ENCODE results near the gene HEBP1.
A peak's percentile ranks its signal among the peaks of the same experiment; 100 is the strongest.

Gene HEBP1

GRCh38 chr12:12979126-12979525 is 20.9 kb downstream of the HEBP1 start:
- no peak overlapping the region for H2BK120ac ChIP-seq (ENCODE audit: insufficient read depth, low read length, poor library complexity)
- H2AFZ ChIP-seq (ENCODE audit: insufficient read depth, low read length, poor library complexity) = no peak overlapping the region
- H3K18ac ChIP-seq (ENCODE audit: low read length) = no peak overlapping the region
- H3K36me3 ChIP-seq (ENCODE audit: control insufficient read depth in 1 of 2, insufficient read depth in 2 of 2, low read length in 2 of 2) = peaks cover 16 to 31% of the 10 kb centered on the region in 2 experiments
- no peak overlapping the region for H3K23ac ChIP-seq (ENCODE audit: low read length)
- no peak overlapping the region for H2BK5ac ChIP-seq (ENCODE audit: low read depth, low read length, poor library complexity)
- H3K14ac ChIP-seq (ENCODE audit: low read length) = no peak overlapping the region
- peak; percentile 67 to 96 for DNase-seq
- H3K9ac ChIP-seq (ENCODE audit: low read length) = no peak overlapping the region
- WGBS (ENCODE audit: extremely low coverage, insufficient coverage, insufficient read length) = no CpG with 5 or more reads among the region's 4 CpGs
- no peak overlapping the region for H3K4ac ChIP-seq (ENCODE audit: low read depth, low read length)
- H2AK5ac ChIP-seq (ENCODE audit: low read length) = no peak overlapping the region
- no peak overlapping the region for H4K91ac ChIP-seq (ENCODE audit: low read depth, low read length)
- no peaks in the 10 kb centered on the region for H3K79me1 ChIP-seq (ENCODE audit: low read length)
- no peak overlapping the region for H3K4me3 ChIP-seq (ENCODE audit: low read depth, low read length)
- H3K27ac ChIP-seq (ENCODE audit: low read depth, low read length) = no peak overlapping the region
- H2BK12ac ChIP-seq (ENCODE audit: low read length) = no peak overlapping the region
- H3K79me2 ChIP-seq (ENCODE audit: control insufficient read depth, insufficient read depth, low read length, poor library complexity) = no peaks in the 10 kb centered on the region
- H3K9me3 ChIP-seq (ENCODE audit: insufficient read depth, low read depth, low read length) = no peaks in the 10 kb centered on the region
- no peak overlapping the region for H3K4me2 ChIP-seq (ENCODE audit: low read length)
- H3K27me3 ChIP-seq (ENCODE audit: insufficient read depth, low read length) = no peaks in the 10 kb centered on the region
- H4K8ac ChIP-seq (ENCODE audit: low read depth, low read length) = no peak overlapping the region
- H4K12ac ChIP-seq (ENCODE audit: low read depth, low read length) = no peak overlapping the region
- H3K4me1 ChIP-seq (ENCODE audit: control insufficient read depth in 1 of 2, insufficient read depth in 2 of 2, low read length in 2 of 2) = peaks cover 10 to 15% of the 10 kb centered on the region in 2 experiments

- Histone ChIP-seq H4K91ac (ENCODE audit: low read depth, low read length) (no peak overlapping the region), H3K79me2 (ENCODE audit: control insufficient read depth, insufficient read depth, low read length, poor library complexity) (no peaks in the 10 kb centered on the region), H4K8ac (ENCODE audit: low read depth, low read length) (no peak overlapping the region), H3K4me2 (ENCODE audit: low read length) (no peak overlapping the region), H2BK12ac (ENCODE audit: low read length) (no peak overlapping the region), H3K9ac (ENCODE audit: low read length) (no peak overlapping the region), H3K79me1 (ENCODE audit: low read length) (no peaks in the 10 kb centered on the region), H3K4me3 (ENCODE audit: low read depth, low read length) (no peak overlapping the region), H2AFZ (ENCODE audit: insufficient read depth, low read length, poor library complexity) (no peak overlapping the region), H2BK120ac (ENCODE audit: insufficient read depth, low read length, poor library complexity) (no peak overlapping the region), H3K9me3 (ENCODE audit: insufficient read depth, low read depth, low read length) (peaks cover 1% of the 10 kb centered on the region), H3K27ac (ENCODE audit: low read depth, low read length) (no peak overlapping the region), H3K4me1 (ENCODE audit: control insufficient read depth in 1 of 2, insufficient read depth in 2 of 2, low read length in 2 of 2) (peaks cover 10 to 15% of the 10 kb centered on the region in 2 experiments), H3K18ac (ENCODE audit: low read length) (no peak overlapping the region), H3K36me3 (ENCODE audit: control insufficient read depth in 1 of 2, insufficient read depth in 2 of 2, low read length in 2 of 2) (peaks cover 21 to 41% of the 10 kb centered on the region in 2 experiments), H2AK5ac (ENCODE audit: low read length) (no peak overlapping the region), H3K27me3 (ENCODE audit: insufficient read depth, low read length) (no peaks in the 10 kb centered on the region), H3K14ac (ENCODE audit: low read length) (no peak overlapping the region), H3K23ac (ENCODE audit: low read length) (no peak overlapping the region), H4K12ac (ENCODE audit: low read depth, low read length) (no peak overlapping the region), H2BK5ac (ENCODE audit: low read depth, low read length, poor library complexity) (no peak overlapping the region), H3K4ac (ENCODE audit: low read depth, low read length) (no peak overlapping the region)
- peak; percentile 88 to 94 for DNase-seq
- WGBS (ENCODE audit: extremely low coverage, insufficient coverage, insufficient read length) = no CpG with 5 or more reads among the region's 4 CpGs
Measured at GRCh38 chr12:12977231-12977630, 22.8 kb downstream of the HEBP1 start.

- H3K4ac ChIP-seq (ENCODE audit: low read depth, low read length) = no peak overlapping the region
- no CpG with 5 or more reads among the region's 2 CpGs for WGBS (ENCODE audit: extremely low coverage, insufficient coverage, insufficient read length)
- no peak overlapping the region for H3K18ac ChIP-seq (ENCODE audit: low read length)
- H3K9ac ChIP-seq (ENCODE audit: low read length) = no peak overlapping the region
- no peak overlapping the region for H2AFZ ChIP-seq (ENCODE audit: insufficient read depth, low read length, poor library complexity)
- H3K79me2 ChIP-seq (ENCODE audit: control insufficient read depth, insufficient read depth, low read length, poor library complexity) = no peaks in the 10 kb centered on the region
- no peak overlapping the region for H4K12ac ChIP-seq (ENCODE audit: low read depth, low read length)
- no peak overlapping the region for H2BK12ac ChIP-seq (ENCODE audit: low read length)
- H3K79me1 ChIP-seq (ENCODE audit: low read length) = no peaks in the 10 kb centered on the region
- H3K4me2 ChIP-seq (ENCODE audit: low read length) = no peak overlapping the region
- no peaks in the 10 kb centered on the region for H3K27me3 ChIP-seq (ENCODE audit: insufficient read depth, low read length)
- H3K36me3 ChIP-seq (ENCODE audit: control insufficient read depth in 1 of 2, insufficient read depth in 2 of 2, low read length in 2 of 2) = peaks cover 17 to 38% of the 10 kb centered on the region in 2 experiments
- H4K91ac ChIP-seq (ENCODE audit: low read depth, low read length) = no peak overlapping the region
- no peak overlapping the region for H2BK5ac ChIP-seq (ENCODE audit: low read depth, low read length, poor library complexity)
- H2AK5ac ChIP-seq (ENCODE audit: low read length) = no peak overlapping the region
- H2BK120ac ChIP-seq (ENCODE audit: insufficient read depth, low read length, poor library complexity) = no peak overlapping the region
- no peak overlapping the region for H4K8ac ChIP-seq (ENCODE audit: low read depth, low read length)
- no peak overlapping the region for H3K4me3 ChIP-seq (ENCODE audit: low read depth, low read length)
- H3K14ac ChIP-seq (ENCODE audit: low read length) = no peak overlapping the region
- peak; percentile 77 to 91 for DNase-seq
- peaks cover 1% of the 10 kb centered on the region for H3K9me3 ChIP-seq (ENCODE audit: insufficient read depth, low read depth, low read length)
- peaks cover 10 to 15% of the 10 kb centered on the region in 2 experiments for H3K4me1 ChIP-seq (ENCODE audit: control insufficient read depth in 1 of 2, insufficient read depth in 2 of 2, low read length in 2 of 2)
- H3K23ac ChIP-seq (ENCODE audit: low read length) = no peak overlapping the region
- no peak overlapping the region for H3K27ac ChIP-seq (ENCODE audit: low read depth, low read length)
Measured at GRCh38 chr12:12976366-12976765, 23.7 kb downstream of the HEBP1 start.

GRCh38 chr12:12975322-12976077 is 24.6 kb downstream of the HEBP1 start:
- H3K79me2 ChIP-seq (ENCODE audit: control insufficient read depth, insufficient read depth, low read length, poor library complexity) = no peaks in the 10 kb centered on the region
- H3K18ac ChIP-seq (ENCODE audit: low read length) = peak overlapping the region; percentile 13
- H2BK5ac ChIP-seq (ENCODE audit: low read depth, low read length, poor library complexity) = no peak overlapping the region
- no peak overlapping the region for H3K4me2 ChIP-seq (ENCODE audit: low read length)
- H4K91ac ChIP-seq (ENCODE audit: low read depth, low read length) = no peak overlapping the region
- no peak overlapping the region for H3K4me3 ChIP-seq (ENCODE audit: low read depth, low read length)
- peaks cover 17 to 33% of the 10 kb centered on the region in 2 experiments for H3K36me3 ChIP-seq (ENCODE audit: control insufficient read depth in 1 of 2, insufficient read depth in 2 of 2, low read length in 2 of 2)
- no peak overlapping the region for H2BK120ac ChIP-seq (ENCODE audit: insufficient read depth, low read length, poor library complexity)
- no peak overlapping the region for H2AFZ ChIP-seq (ENCODE audit: insufficient read depth, low read length, poor library complexity)
- H3K79me1 ChIP-seq (ENCODE audit: low read length) = no peaks in the 10 kb centered on the region
- H3K4ac ChIP-seq (ENCODE audit: low read depth, low read length) = no peak overlapping the region
- H3K23ac ChIP-seq (ENCODE audit: low read length) = no peak overlapping the region
- no peak overlapping the region for H3K27ac ChIP-seq (ENCODE audit: low read depth, low read length)
- no CpG with 5 or more reads among the region's 14 CpGs for WGBS (ENCODE audit: extremely low coverage, insufficient coverage, insufficient read length)
- no peak overlapping the region for H3K9ac ChIP-seq (ENCODE audit: low read length)
- H3K27me3 ChIP-seq (ENCODE audit: insufficient read depth, low read length) = no peaks in the 10 kb centered on the region
- H3K4me1 ChIP-seq (ENCODE audit: control insufficient read depth in 1 of 2, insufficient read depth in 2 of 2, low read length in 2 of 2) = peaks cover 7 to 11% of the 10 kb centered on the region in 2 experiments
- peaks cover 1% of the 10 kb centered on the region for H3K9me3 ChIP-seq (ENCODE audit: insufficient read depth, low read depth, low read length)
- H2BK12ac ChIP-seq (ENCODE audit: low read length) = no peak overlapping the region
- H2AK5ac ChIP-seq (ENCODE audit: low read length) = no peak overlapping the region
- H3K14ac ChIP-seq (ENCODE audit: low read length) = no peak overlapping the region
- H4K12ac ChIP-seq (ENCODE audit: low read depth, low read length) = no peak overlapping the region
- DNase-seq = no peak
- no peak overlapping the region for H4K8ac ChIP-seq (ENCODE audit: low read depth, low read length)
